AG04449 (cell line): ENCODE measurements around the gene HK1.
"Not testable (repeated sequence)": the region's sequence is repeated elsewhere in the genome, so short reads cannot be mapped to it uniquely, and the experiment has no call there.

ENCODE experiments used
- CTCF ChIA-PET: fragments of 350-600 bp; formaldehyde crosslinking; extraction: SDS; loops from one replicate; lab custom pipeline; 2021; ENCODE audit warnings: antibody characterized with exemption; lab: Yijun Ruan, JAX
- POLR2A ChIA-PET: fragments of 400-600, 350-600 bp; formaldehyde crosslinking; extraction: SDS; loops from one replicate; lab custom pipeline; 2020; ENCODE audit warnings: antibody characterized with exemption, inconsistent platforms; lab: Yijun Ruan, JAX
- DNase-seq: peaks from one replicate; pipeline ENCODE4 v3.0.0-alpha.2; 2010; ENCODE audit warnings: low read depth, low spot score
- H3K4me3 ChIP-seq: 2 replicates; pipeline ENCODE4 v1.5.1; 2011; ENCODE audit warnings: low read depth, mild to moderate bottlenecking, control low read depth, low read length
- CTCF ChIP-seq: IDR thresholded peaks from one replicate; pipeline ENCODE4 v1.5.1; 2011; ENCODE audit warnings: mild to moderate bottlenecking, moderate library complexity, low read length, control low read depth, inconsistent platforms; ENCODE audit not compliant: insufficient read depth; ENCODE audit errors: missing control alignments

HK1 gene

GRCh38 chr10:69318867-69319727, 40.8 kb downstream of the HK1 start:
- ChIA-PET POLR2A (interaction anchor here (0.8 to 2.8 kb wide), 3 partner anchors 9 to 89 kb away, joined by 4 to 14 read pairs (median 8); no protein-coding TSS in a partner anchor), CTCF (interaction anchor here (0.7 to 1.9 kb wide), 8 partner anchors 9 to 325 kb away, joined by 3 to 8 read pairs (median 4); no protein-coding TSS in a partner anchor)
- peak overlapping the region; percentile 92 for H3K4me3 ChIP-seq
- DNase-seq: no peak
- TF ChIP-seq CTCF: no peak

GRCh38 chr10:69319841-69320316, 41.6 kb downstream of the HK1 start:
- no peak for TF ChIP-seq CTCF
- POLR2A ChIA-PET: interaction anchor here (1.6 to 2.8 kb wide), 2 partner anchors 8 to 63 kb away, joined by 8 to 14 read pairs; no protein-coding TSS in a partner anchor
- CTCF ChIA-PET: interaction anchor here (0.7 to 1.9 kb wide), 7 partner anchors 8 to 326 kb away, joined by 3 to 8 read pairs (median 4); no protein-coding TSS in a partner anchor
- H3K4me3 ChIP-seq: peak overlapping the region; percentile 92
- no peak for DNase-seq

- DNase-seq: no peak
- ChIA-PET CTCF (interaction anchor here (1.6 to 1.7 kb wide), 2 partner anchors 63 to 78 kb away, joined by 4 to 6 read pairs; no protein-coding TSS in a partner anchor), POLR2A (interaction anchor here (2.8 kb wide), 1 partner anchor 7 kb away, joined by 14 read pairs; no protein-coding TSS in a partner anchor)
- H3K4me3 ChIP-seq: peak overlapping the region; percentile 92; the same call in 1 of the 2 replicates
- no peak for TF ChIP-seq CTCF
Measured at GRCh38 chr10:69320521-69320920, 42.2 kb downstream of the HK1 start.

- DNase-seq: no peak
- ChIA-PET POLR2A (no interaction called here), CTCF (interaction anchor here (1.1 to 1.7 kb wide), 2 partner anchors 71 to 78 kb away, joined by 3 to 6 read pairs; no protein-coding TSS in a partner anchor)
- H3K4me3 ChIP-seq: no peak overlapping the region
- no peak for TF ChIP-seq CTCF
Measured at GRCh38 chr10:69321039-69321715, 42.9 kb downstream of the HK1 start.

- H3K4me3 ChIP-seq: no peak overlapping the region
- CTCF ChIA-PET: interaction anchor here (1.1 kb wide), 1 partner anchor 71 kb away, joined by 3 read pairs; no protein-coding TSS in a partner anchor
- TF ChIP-seq CTCF: no peak
- DNase-seq: no peak
- POLR2A ChIA-PET: no interaction called here
Measured at GRCh38 chr10:69321865-69322264, 43.6 kb downstream of the HK1 start.

GRCh38 chr10:69322346-69322745, 44.0 kb downstream of the HK1 start:
- DNase-seq, H3K4me3 ChIP-seq: not testable (repeated sequence)
- CTCF ChIA-PET: interaction anchor here (1.1 kb wide), 1 partner anchor 70 kb away, joined by 3 read pairs; no protein-coding TSS in a partner anchor
- POLR2A ChIA-PET: interaction anchor here (0.7 kb wide), 1 partner anchor 61 kb away, joined by 4 read pairs; no protein-coding TSS in a partner anchor
